ENCODE results near the gene RASSF3.

GRCh38 chr12:64609536-64610078 is 688 bp upstream of the RASSF3 start:
- TF ChIP-seq CEBPB (IDR thresholded peaks at IDR 0.05; ENCODE audit: borderline replicate concordance in 1 of 2, low read depth in 2 of 2, low read length in 2 of 2) (no peak), ATF7 (IDR thresholded peaks at IDR 0.05; ENCODE audit: low read depth) (no peak; the same call in 1 of the 2 replicates), HDAC6 (IDR thresholded peaks at IDR 0.05; ENCODE audit: unreplicated experiment) (no peak), ETV6 (conservative IDR thresholded peaks at IDR 0.05 in 1 of 2, IDR thresholded peaks at IDR 0.05 in 1 of 2; ENCODE audit: borderline replicate concordance in 1 of 2, low read depth in 1 of 2) (no peak), USF2 (IDR thresholded peaks at IDR 0.05; ENCODE audit: borderline replicate concordance, low read depth, low read length) (no peak), HDGF (IDR thresholded peaks at IDR 0.05) (no peak), POLR2AphosphoS5 (IDR thresholded peaks at IDR 0.05; ENCODE audit: low read length) (no peak), RELA (IDR thresholded peaks at IDR 0.05; ENCODE audit: borderline replicate concordance, partially characterized antibody) (peak; percentile 61), HCFC1 (IDR thresholded peaks at IDR 0.05; ENCODE audit: low read length) (no peak), IRF3 (IDR thresholded peaks at IDR 0.05) (no peak)
- TF ChIP-seq, protein P1, sequence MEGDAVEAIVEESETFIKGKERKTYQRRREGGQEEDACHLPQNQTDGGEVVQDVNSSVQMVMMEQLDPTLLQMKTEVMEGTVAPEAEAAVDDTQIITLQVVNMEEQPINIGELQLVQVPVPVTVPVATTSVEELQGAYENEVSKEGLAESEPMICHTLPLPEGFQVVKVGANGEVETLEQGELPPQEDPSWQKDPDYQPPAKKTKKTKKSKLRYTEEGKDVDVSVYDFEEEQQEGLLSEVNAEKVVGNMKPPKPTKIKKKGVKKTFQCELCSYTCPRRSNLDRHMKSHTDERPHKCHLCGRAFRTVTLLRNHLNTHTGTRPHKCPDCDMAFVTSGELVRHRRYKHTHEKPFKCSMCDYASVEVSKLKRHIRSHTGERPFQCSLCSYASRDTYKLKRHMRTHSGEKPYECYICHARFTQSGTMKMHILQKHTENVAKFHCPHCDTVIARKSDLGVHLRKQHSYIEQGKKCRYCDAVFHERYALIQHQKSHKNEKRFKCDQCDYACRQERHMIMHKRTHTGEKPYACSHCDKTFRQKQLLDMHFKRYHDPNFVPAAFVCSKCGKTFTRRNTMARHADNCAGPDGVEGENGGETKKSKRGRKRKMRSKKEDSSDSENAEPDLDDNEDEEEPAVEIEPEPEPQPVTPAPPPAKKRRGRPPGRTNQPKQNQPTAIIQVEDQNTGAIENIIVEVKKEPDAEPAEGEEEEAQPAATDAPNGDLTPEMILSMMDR (IDR thresholded peaks at IDR 0.05 in 2 of 3, conservative IDR thresholded peaks at IDR 0.05 in 1 of 3; ENCODE audit: control insufficient read depth in 2 of 3, extremely low read depth in 1 of 3, insufficient read depth in 1 of 3, low read depth in 3 of 3, low read length in 3 of 3) = no peak
- TF ChIP-seq, protein P2, sequence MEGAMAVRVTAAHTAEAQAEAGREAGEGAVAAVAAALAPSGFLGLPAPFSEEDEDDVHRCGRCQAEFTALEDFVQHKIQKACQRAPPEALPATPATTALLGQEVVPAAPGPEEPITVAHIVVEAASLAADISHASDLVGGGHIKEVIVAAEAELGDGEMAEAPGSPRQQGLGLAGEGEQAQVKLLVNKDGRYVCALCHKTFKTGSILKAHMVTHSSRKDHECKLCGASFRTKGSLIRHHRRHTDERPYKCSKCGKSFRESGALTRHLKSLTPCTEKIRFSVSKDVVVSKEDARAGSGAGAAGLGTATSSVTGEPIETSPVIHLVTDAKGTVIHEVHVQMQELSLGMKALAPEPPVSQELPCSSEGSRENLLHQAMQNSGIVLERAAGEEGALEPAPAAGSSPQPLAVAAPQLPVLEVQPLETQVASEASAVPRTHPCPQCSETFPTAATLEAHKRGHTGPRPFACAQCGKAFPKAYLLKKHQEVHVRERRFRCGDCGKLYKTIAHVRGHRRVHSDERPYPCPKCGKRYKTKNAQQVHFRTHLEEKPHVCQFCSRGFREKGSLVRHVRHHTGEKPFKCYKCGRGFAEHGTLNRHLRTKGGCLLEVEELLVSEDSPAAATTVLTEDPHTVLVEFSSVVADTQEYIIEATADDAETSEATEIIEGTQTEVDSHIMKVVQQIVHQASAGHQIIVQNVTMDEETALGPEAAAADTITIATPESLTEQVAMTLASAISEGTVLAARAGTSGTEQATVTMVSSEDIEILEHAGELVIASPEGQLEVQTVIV (IDR thresholded peaks at IDR 0.05; ENCODE audit: borderline replicate concordance, partially characterized antibody) = no peak
